Stimulated activated CD4-positive, alpha-beta T cell treated with anti-CD3 and anti-CD28 coated beads, Interleukin-2, amount 100 ng/mL, for 4 hours (primary cell): ENCODE measurements around the gene MEN1.
"Not testable (repeated sequence)": the region's sequence is repeated elsewhere in the genome, so short reads cannot be mapped to it uniquely, and the experiment has no call there.

Source experiments
- DNase-seq: peaks from one replicate; pipeline ENCODE4 v3.0.0-alpha.2; 2020; ENCODE audit warnings: low read depth

MEN1 gene

DNA sequence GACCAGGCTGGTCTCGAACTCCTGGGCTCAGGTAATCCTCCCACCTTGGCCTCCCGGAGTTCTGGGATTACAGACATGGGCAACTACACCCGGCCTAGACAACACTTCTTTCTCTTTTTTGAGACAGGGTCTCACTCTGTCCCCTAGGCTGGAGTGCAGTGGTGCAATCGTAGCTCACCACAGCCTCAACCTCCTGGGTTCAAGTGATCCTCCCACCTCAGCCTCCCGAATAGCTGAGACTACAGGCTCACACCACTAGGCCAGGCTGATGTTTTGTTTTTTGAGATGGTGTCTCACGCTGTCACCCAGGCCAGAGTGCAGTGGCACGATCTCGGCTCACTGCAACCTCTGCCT, 35.4 kb upstream of the MEN1 start:
- DNase-seq, result not testable (repeated sequence)

DNA sequence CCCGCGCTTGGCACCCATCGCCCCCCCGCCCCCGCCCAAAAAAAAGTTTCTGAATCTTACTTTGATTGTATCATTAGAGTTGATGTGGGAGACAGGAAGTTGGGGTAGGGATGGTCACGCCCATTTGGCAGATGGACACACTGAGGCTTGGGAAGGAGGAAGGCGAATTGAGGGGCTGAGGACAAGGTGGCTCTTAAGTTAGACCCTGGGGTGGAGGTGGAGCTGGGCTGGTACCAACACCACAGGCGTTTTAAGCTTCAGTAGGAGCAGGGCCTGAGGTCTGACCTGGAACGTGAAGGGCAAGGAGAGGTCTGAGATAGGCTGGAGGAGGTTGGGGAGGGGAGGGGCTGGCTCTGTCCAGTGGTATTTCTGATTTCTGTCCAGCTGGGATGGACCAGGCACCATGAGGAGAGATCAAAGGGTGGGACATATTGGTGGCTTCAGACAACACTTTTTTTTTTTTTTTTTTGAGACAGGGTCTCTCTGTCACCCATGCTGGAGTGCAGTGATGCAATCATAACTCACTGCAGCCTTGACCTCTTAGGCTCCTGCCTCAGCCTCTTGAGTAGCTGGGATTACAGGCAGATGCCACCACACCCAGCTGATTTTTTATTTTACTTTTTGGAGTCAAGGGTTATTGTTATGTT, 34.9 kb upstream of the MEN1 start:
- DNase-seq, result no peak

DNA sequence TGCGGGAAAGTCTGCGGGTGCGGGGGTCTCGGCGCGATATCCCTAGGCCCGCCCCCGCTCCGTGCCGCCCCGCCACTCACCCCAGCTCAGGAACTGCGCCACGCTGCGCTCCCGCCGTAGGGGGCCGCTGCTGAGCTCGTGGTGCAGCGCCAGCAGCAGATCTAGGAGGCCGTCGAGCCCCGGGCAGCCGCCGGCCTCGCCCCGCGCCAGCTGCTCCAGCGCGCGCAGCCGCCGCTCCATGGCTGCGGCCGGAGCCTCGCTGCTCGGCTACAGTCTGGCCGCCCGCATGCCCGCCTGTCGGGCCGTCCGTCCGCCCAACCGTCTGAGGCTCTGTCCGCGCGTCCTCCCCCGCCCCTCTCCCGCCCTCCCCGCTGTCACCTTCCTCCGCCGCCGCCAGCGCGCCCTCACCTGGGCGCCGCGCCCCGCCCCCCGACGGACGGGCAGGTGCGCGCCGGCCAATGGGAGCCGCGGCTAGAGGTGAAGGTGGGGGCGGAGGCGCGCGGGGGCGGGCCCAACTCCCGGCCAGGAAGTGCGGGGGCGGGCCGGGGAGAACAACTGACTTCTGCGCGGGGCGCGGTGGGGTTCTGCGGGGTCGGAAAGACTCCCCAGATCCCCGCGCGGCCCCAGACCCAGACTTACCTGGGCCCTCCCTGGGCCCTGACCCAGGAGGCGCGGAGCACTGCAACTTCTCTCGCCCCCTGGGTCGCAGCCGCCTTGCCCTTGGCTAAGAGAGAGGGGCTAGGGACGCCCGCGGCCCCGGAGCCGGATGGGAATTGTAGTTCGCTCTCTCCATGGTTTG, 34.2 kb upstream of the MEN1 start, which contains the start of gene CDC42BPG:
CDC42BPG (minus strand) TSS at position 324 of the 799 bp plus-strand sequence; CDS start at position 240, 84 bp downstream.
- no peak for DNase-seq

DNA sequence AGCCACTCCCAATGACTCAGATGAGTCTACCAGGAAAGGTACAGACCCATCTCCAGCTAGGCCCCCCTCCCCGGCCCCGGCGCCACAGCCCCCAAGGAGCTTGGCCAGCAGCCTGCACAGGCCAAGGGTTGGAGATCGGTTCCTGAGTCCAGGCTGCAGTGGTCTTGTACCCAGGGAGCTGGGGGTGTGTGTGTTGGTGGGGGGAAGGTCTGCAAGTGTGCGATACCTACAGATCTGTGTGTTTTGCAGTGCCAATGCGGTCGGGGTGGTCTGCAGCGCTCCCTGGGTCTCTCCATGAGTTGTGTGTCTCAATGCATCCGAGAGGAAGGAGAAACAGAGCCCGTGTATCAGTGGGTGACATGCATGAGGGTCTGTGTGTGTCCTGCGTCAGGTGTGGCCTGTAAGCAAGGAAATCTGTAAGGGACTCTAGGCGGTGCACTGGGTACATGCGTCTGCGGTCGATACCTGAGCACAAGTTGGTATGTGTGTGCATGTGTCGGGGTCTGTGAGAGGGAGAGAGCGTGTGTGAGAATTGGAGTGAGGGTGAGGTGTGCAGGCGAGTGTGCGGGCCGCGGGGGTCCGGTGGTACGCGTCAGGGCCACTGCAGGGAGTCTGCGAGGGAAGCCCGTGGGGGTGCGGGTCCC, 33.5 kb upstream of the MEN1 start:
- DNase-seq, result no peak

DNA sequence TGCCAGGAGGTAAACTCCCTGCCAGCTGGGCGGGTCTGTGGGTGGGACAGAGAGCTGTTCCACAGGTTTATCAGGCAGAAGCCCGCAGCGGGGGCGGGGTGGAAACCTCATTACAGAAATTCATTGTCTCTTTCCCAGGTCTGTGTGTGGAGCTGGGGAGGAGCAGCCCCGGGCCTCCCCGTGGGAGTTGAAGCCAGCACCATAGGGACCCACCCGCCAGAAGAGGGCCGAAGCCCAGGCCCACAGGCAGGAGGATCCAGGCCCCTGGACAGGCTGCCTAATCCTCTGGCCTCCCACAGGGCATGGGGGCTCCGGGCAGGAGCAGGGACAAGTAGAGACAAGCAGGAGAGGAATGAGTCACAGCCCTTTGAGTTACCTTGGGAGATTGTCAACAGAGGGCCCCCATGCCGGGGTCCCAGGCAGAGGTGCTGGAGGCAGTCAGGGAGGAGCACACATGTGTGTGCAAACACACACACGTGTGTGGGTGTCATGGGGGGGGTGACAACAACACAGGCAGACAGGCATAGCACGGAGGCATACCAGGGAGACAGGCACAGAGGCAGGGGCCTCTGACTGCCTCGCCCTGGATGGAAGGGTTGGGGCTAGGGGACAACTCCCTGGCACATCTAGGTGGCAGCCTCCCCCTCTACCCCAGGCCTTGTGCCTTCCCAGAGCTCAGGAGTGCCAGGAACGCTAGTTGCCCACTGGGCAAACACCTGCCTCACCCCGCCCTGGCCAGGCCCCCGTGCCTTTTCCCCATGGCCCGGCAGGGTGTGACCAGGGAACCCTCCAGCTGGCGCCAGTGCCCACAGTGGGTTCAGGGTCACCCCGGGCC, 32.7 kb upstream of the MEN1 start:
- no peak for DNase-seq

DNA sequence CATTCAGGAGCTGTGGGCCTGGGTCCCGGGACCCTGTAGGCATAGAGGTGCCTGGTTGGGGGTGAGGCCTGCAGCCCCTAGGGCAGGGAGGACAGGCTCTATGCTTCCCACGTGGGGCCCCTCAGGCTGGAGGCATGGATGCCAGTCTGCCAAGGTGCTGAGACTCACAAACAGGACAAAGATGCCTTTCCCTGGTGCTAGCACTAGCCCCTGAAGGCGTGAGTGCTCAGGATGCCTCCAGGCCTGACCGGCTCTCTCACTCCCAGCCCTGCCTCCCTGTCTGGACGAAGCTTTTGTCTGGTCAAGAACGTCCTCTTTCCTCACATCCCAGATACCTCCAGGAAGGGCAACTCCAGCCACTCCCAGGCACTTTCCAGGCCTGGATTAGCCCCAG, 32.0 kb upstream of the MEN1 start:
- no peak for DNase-seq

DNA sequence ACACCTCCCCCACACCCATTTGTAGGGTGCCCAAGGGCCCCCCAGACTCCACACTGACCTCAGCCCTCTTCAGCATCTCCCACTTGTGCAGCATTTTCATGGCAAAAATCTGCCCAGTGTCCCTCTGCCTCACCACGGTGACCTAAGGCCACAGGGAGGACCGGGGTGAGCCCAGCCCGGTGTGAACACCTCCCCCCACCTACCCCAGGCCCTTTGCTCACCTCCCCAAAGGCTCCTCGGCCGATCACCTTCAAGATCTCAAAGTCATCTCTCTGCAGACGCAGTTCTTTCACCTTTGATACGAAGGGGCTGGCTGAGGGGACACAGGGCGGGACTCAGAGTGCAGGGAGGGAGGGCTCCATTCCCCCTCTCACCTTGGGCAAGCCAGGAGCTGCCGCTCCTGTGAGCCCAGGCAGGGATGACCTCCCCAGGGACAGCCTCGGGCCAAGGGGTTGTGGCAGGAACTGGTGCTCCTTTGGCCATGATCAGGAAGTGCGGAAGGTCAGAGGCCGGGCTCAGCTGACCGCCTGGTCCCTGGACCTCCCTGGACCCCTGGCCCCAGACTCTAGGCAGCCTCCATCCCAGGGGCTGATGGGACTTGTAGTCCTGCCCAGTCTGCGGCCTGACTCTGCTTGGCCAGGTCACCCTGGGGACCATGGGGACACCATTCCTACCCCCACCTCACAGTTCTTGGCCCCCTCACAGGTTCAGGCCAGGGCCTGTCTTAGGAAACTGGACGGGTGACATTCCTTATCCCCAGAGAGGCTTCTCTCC, 31.4 kb upstream of the MEN1 start:
- no peak for DNase-seq

DNA sequence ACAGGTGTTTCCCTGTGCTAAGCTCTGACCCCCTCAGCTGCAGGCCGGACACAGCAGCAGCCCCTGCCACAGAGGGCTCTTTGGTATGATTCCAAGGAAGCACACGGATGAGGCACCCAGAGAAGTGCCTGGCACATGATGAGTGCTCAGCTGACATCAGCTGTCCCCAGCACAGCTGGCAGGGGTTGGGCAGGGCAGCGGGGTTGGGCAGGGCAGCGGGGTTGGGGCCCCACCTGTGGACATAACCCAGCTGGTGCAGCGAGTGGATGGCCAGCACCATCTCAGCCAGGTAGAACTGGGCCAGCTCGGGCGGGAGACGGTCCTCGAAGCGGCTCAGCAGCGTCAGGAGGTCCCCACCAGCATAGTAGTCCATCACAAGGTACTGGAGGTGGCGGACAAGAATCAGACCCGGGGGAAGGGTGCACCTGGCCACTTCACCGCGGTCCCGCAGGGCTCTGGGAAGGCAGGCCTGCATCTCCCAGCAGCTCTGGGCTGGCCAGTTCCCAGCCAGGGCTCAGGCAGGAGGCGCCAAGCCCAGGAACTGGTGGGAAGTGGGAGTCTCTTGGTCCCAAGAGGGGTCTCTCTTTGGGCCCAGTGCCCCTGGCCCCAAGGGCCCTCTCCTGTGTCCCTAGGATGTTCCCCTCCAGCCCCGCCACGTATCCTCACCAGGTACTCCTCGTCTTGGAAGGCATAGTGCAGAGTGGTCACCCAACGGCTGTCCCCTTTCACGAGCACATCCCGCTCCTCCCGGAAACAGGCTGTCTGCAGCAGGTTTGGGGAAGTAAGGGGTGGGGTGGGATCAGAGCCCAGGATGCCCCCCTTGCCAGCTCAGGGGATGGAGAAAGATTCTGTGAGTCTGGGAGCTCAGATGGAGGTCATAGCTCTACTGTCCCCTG, 29.8 kb upstream of the MEN1 start:
- DNase-seq, result no peak

DNA sequence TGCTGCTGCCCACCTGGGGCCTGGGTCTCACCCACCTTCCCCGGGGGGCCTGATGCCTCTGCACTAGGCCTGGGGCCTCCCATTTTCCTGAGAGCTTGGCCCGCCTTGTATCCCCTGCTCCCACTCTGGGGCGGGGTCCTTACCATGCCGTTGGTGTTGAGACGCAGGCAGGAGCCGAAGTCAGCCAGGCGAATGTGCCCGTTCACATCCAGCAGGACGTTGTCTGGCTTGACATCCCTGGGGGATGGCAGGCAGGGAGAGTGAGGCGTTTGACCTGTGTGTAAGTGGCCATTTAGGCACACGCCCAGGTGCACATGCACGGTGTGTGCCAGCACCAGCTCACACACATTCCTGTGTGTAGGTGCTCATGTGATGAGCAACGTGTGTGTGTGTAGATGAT, 29.0 kb upstream of the MEN1 start:
- DNase-seq, result no peak

DNA sequence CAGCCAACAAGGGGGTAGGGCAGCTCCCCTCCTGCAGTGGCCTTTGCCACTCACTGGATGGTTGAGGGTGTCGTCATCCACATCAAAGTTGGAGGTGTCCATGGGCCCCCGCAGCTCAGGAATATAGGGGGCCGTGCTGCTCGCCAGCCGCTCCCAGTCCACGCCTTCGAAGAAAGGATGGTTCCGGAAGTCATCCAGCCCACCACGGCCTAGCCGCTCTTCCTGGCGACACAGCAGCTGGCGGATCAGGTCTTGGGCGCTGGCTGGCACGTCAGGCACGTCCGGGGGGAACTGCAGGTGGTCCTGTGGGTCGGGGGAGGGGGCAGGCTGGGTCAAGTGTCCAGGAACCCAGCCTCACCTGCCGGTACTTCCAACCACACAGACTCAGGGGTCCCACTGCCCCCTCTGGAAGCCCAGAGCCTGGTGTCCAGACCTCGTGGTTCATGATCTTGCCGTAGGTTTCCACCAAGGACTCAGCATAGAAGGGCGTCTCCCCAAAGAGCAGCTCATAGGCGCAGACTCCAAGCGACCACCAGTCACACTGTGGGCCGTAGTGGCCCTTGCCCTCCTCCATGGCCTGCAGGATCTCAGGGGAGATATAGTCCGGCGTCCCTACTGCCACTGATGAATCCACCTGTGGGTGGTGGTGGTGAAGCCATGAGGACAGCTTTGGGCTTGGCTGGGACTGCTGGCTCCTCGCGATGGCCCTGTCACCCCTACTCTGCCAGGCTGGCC, 28.4 kb upstream of the MEN1 start:
- no peak for DNase-seq

DNA sequence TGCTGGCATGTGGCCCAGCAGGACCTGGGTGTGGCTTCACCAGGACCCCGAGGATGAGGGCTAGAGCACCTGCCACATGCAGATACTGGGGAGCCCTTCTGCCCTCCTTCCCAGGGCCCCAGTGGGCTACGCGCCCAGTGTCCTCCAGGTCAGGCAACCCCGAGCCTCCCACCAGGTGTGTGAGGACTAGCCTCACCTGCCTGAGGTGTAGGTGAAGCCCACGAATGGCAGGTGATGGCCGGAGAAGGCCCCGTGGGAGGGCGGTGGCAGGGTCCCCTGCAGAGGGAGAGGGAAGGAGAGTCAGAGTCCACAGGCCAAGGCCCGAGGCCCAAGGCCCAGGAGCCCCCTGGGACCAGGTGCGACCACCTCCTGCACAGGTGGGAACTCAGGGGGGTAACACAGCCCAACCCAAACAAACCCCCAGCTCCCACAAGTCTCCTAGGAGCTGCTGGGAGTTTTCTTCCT, 27.6 kb upstream of the MEN1 start:
- no peak for DNase-seq

DNA sequence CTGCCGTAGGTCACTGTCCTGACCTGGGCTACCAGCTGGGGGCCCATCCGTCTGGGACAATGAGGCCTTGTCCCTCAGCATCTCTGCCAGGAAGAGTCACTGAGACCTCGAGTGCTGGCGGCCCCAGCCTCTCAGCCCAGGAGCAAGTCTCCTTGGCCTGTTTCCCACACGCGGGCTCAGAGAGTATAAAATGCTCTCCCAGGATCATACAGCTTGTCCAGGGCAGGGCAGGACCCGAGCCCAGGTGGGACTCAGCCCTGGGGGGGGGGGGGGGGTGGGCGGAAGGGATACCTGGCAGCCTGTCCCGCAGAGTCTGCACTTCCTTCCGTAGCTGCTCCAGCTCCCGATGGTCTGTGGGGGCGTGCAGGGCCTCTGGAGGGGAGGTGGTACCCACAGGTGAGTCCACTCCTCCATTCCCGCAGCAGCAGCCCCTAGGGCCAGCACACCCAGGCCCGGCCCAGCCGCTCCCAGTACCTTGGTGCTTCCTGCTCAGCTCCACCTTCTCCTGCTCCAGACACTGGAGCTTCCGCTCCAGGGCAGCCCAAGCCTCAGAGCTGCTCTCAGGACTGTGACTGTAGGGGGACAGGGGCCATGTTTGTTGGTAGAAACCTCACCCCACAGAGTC, 26.2 kb upstream of the MEN1 start:
- no peak for DNase-seq

DNA sequence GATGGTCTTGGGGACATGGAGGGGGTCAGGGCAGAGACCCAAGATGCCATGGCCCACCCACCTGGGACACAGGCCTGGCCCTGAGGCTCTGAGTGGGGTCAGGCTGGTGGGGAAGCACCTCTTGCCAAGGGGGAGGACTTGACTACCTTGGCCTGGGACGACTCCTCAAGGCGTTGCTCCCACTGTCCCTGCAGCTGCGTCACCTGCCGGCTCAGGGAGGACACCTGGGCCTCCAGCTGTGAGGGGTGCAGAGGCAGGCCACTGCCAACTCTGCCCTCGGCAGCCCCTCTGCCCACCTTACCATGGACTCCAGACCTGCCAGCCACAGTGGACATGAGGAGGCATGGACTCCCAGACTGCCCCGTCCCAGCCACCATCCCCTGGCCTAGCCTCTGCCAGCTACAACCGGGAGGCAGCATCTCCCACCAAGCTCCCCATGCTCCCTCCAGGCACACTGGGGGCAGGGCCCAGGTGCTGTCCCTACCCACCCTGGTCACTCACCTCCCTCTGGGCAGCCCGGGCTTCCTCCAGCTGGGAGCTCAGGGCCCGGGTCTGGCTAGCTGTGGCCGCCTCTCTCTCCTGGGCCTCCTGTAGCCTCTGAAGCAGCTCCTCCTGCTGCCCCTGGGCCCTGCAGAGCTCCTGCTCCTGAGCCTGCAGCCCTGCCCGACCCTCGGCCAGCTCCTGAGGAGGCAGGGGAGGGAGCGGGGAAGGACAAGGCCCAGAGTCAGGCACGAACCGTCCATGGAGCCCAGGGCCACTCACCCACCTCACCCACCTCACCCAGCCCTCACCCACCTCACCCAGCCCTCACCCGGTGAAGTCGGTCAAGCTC, 25.5 kb upstream of the MEN1 start:
- no peak for DNase-seq

DNA sequence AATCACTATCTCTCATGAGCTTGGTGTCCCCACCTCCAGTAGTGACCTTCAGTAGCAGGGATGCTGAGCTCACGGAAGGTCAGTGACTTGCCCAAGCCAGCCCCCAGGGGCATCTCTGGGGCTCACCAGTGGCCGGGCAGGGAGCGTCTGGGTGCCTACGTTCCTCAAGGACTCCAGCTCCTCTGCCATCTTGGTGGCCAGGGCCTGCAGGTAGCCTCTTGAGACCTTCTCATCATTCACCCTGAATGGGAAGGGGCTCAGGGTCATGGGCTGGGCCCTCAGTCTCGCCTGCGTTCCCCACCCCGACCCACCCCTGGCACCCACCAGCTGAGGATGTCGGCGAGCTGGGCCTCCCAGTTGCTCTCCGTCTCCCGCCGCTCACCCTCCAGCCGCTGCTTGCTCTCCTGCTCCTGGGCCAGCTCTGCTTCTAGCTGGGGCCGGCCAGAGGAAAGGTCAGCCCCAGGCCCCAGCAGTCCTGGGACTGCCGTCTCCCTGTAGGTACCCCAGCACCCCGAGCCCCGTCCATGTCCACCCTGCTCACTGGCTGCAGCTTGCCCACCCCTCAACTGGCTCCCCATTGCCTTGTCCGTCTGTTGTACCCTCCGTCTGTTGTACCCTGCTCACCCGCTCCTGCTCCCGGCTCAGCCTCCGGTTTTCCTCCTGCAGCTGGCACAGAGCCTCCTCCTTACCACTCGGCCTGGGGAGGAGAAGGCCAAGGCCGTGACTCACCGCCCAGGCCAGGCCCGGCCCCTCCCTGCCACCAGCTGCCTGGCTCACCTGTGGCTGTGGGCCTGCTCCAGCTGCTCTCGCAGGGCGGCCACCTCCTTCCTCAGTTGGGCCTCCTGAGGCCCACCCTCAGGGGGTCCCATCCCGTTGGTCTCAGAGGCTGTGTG, 24.6 kb upstream of the MEN1 start:
- no peak for DNase-seq

DNA sequence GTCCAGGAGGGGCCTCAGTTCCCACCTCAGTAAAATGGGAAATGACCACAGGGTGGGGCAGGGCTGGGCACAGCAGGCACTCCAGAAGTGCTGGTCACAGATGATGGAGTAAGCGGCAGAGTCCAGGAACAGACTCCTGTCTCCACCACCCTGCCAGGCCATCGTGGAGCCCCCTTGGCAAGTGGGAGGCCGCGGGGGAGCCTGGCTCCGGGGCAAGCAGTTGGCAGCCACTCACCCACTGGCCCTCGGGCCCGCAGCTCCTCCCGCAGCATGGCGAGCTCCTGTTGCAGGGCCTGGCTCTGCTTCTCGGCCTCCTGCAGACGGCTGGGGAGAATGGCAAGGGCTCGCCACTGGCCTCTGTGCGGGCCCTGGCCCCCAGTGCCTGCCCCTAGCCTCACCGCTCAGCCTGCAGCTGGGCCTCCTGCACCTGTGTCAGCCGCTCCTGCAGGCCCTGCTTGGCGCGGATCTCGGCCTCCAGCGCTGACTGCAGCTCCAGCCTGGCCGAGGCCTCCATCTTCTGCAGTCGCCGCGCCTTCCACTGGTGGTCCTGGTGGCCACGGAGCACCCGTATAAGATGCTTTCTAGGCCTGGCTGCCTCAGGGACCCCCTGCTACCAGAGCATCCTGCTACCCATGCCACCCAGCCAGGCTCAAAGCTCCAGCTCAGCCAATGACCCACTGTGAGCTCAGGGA, 23.8 kb upstream of the MEN1 start:
- DNase-seq, result no peak

DNA sequence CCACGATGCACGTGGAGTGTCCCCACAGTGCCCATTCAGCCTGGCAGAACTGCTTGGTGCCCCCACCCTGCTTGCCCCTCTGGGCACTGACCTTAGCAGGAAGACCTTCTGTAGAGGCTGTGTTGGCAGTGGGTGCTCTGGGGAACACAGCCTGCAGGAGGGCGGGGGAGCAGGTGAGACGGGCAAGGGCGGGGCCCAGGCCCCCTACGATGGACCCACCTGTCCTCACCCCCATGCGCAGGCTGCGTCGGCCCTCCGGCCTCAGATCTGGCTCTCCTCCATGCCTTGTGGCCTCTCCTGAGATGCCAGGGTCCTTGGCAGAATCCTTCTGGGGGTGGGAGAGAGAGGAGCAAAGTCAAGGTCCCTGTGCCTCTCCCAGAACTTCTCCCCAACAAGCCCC, 23.2 kb upstream of the MEN1 start:
- DNase-seq, result no peak

DNA sequence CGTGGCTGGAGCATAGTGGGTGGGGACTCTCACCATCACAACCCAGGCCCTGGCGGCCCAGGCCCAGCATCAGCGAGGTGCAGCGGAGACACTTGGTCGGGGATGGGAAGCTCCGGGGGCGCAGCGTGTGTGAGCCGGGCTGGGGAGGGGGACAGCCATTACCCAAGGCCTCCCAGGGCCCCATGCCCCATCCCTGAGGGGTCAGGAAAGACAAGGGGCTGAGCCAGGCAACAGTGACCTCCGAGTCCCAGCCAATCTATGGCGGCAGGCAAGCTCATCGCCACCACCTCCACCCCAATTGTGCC, 22.8 kb upstream of the MEN1 start:
- no peak for DNase-seq
